Measurements from ENCODE around the gene SEC22A.

SEC22A gene

DNA sequence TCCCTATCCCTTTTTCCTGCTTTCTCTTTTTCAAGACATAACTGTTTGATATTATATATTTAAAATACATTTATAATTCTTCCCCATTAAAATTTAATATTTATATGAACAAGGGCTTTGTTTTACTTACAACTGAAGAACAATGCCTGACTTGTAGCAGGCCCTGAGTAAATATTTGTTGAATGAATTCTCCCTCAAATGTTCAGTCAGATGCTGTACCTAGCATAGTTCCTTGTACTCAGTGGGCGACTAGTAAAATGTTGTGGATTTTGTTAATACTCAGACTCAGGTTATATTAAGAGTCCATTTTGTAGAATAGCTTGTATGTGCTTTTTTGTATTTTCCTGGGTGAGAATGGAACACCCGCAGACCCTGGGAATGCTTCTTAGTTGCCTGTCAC, 69.1 kb downstream of the SEC22A start:
- no peak for DNase-seq

- DNase-seq: no peak
Measured at GRCh38 chr3:123271466-123272159, 69.9 kb downstream of the SEC22A start.

DNA sequence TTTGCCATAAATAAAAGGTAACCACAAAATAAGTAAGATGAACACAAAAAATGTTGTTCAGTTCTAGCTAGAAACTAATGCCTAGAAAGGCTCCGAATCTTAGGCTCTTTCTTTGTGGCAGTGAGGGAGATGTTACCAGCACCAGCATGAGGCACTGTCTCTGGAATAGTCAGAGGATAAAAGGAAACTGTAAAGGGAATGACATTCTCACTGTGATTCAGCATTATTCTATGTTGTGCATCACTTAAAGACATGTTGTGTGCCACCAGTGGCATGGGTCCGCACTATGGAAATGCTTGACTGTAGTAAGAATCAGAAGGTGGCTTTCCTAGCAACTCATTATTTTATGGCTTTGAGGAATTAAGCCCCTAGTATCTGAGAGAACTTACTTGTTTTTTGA, 70.8 kb downstream of the SEC22A start:
- DNase-seq: no peak

DNA sequence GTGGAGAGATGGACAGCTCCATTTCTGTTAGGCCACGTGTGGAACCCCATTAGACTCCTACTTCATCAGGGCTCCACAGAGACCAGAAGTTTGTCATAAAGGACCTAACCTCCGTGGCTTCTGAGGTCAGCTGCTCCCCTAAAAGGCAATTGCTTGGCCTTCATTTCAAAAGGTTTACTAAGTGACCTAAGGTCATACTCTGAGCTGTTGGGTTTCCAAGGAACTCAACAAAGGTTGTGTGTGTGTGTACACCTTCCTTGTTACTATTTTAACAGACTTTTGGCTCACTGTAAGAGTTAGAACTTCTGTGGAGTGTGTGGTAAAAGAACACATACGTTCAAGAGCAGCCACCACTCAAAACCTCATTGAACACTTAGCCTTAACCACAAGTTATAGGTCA, 73.9 kb downstream of the SEC22A start:
- no peak for DNase-seq

DNA sequence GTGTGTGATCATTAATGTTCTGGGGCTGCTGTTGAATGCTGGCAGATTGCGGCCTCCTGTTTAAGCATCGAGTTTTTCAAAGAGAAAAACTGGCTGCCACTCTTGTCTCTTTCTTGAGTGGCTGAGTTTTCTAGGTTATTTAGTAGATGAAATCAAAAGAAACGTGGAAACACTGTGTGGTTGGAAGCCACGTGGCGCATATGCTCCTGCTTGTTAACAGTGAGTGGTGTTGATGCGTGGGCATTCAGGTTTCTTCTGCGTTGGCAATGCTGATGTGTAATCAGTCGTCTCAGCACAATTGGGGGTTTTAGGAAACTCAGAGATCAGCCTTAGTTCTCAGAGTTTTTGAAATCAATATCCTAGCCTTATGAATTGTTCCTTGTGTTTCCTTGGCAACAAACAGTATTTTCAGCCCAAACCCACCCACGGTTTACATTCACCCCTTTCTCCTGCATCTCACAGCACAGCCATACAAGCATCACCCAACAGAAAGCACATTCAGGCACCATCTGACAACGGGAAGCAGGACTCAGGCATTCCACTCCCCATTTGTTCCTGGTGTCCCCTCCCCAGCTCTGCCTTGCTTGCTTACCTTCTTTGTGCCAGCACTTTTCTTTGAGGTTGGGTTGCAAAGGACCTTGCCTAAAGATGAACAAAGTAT, 74.7 kb downstream of the SEC22A start:
- no peak for DNase-seq

GRCh38 chr3:123277106-123277505, 75.4 kb downstream of the SEC22A start:
- DNase-seq: no peak

DNA sequence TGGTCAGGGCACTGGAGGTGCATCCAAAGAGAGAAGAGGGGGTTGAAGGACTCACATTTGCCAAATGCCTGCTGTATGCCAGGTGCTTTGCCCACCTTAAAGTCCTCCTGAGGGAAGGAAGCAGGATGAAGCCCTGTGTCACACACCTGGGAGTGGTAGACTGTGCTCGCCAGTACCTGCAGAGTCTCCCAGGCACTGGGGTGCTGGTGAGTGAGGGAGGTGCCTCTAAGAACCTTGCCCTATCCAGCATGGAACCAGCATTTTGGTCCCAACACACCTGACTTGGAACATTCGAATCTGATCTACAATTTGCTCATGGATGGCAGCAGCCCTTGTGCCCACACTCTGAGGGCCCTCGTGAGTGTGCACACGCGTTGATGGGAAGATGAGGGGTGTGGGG, 76.7 kb downstream of the SEC22A start:
- no peak for DNase-seq

GRCh38 chr3:123279121-123279520, 77.4 kb downstream of the SEC22A start:
- no peak for DNase-seq

GRCh38 chr3:123281406-123281805, 79.7 kb downstream of the SEC22A start:
- DNase-seq: no peak

DNA sequence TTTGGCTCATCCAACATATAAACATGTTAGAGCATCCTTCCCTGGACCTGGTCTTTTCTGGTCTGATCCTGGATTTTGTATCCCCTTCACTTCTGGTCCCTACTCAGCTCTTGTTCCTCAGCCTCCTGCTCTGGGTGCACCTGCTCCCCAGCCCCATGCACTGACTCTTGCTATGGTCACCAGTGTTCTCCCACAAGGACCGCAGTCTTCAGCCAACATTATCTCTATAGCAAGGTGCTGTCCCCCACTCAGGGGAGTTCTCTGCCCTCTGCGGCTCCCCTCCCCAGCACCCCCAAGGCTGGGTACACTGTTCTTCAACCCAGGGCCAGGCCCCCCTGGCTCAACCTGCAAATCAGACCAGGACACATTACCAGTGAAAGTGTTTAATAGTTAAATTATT, 80.2 kb downstream of the SEC22A start:
- no peak for DNase-seq

DNA sequence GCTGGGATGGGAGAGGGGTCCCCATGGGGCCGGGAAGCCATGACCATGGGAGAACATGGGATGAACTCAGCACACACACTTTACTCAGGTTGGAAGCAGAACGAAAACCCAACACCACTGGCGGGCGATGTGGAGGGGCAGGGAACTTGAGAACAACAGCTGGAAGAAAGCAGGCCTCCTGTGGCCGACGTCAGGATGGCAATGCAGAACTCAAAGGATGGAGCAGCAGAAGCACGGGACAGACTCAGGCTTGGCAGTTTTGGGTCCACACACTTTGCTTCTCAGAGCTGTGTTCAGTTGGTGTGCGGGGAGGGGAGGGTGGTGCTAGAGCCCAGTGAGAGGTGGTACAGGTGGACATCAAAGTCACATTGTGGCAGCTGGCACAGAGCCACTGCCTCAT, 80.7 kb downstream of the SEC22A start:
- no peak for DNase-seq

- DNase-seq: no peak
Measured at GRCh38 chr3:123283074-123283473, 81.3 kb downstream of the SEC22A start.

- no peak for DNase-seq
Measured at GRCh38 chr3:123283657-123284398, 82.1 kb downstream of the SEC22A start.

- no peak for DNase-seq
Measured at GRCh38 chr3:123284399-123285010, 82.8 kb downstream of the SEC22A start.

DNA sequence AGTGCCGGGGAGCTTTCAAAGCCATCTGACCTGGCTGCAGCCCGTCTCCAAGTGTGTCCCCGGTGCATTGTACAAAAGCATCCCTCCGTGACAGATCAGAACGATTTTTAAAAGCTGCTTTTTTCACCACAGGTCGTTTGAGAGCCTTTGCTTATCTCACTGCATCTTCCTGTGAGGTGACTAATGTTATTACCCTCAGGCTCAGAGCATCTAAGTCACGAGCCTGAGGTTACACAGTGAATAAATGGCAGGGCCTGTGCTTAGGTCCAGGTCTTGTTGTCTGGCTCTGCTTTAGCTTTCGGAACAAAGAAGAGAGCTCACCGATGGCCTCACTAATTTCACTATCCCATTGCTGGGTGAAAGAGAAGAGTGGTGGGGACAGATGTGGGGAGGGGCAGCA, 83.3 kb downstream of the SEC22A start:
- no peak for DNase-seq

GRCh38 chr3:123285479-123285878, 83.7 kb downstream of the SEC22A start:
- DNase-seq: no peak

DNA sequence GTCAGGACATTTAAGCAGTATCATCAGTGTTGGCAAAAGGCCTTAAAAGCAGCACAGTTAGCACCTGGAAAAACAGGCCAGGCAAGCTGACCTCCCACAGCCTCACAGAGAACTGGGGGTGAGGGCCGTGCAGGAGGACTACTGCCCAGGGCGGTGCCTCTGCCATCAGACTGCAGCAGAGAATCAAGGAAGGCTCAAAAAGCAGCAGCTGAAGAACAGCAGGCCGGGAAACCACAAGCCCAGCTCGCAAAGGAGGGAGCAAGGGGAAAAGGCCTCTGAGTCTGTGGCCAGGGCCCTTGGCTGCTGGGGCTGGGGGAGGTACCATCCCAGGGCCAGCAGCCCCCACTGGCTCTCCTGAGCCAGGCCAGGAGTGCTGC, 84.2 kb downstream of the SEC22A start:
- no peak for DNase-seq

- DNase-seq: no peak
Measured at GRCh38 chr3:123286308-123287023, 84.7 kb downstream of the SEC22A start.

- DNase-seq: no peak
Measured at GRCh38 chr3:123287051-123287961, 85.6 kb downstream of the SEC22A start.

DNA sequence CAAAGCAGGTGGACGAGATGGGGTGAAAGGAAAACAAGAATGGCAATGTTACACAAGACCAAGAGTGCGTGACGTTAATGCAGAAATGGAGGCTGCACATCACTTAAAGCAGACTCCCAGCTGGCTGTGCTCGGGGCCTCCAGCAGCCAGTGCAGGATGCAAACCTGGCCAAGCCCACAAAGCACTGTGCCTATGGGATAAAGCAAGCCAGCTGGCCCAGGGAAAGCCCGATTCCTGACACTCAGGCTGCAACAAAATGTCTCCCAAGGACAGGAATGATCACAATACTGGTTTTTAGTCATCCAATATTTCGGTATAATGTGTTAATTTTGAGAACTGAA, 86.2 kb downstream of the SEC22A start:
- DNase-seq: no peak

DNA sequence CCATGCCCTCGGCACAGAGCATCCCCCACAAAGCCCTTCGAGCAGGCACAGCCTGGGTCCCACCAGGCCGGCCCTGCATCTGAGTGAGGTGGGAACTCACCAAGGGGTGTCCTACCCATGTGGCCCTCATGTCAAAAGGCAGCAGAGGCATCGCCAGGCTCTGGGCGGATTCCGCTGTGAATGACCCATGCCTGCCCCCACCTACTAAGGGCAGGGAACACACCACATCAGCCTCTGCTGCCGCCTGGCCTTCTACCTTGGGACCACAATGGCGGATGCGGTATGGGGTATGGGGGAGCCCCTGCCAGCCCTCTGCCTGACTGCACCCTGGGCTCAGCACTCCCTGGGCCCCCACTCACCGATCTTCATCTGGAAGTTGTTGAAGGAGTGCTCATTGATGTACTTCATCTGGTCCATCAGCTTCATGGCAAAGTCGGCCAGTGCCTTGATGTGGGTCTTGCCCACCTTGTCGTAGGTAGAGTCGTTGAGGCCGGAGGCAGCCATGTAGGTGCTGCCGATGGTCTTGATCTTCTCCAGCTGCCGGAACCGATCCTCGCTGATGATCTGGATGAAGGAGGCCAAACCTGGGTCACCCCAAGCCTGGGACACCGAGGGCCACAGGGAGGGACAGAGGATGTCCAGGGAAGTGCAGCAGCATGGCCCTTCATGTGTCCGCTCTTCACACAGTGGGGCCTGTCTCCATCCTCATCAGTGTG, 87.8 kb downstream of the SEC22A start:
- DNase-seq: no peak
